ENCODE measurements around the gene RERE.

Gene RERE

GRCh38 chr1:8477983-8478362 is 339.5 kb downstream of the RERE start:
- no peak overlapping the region for H3K4me3 ChIP-seq (replicated peaks; ENCODE audit: low read depth, low read length)
- DNase-seq (ENCODE audit: low read depth) = no peak
- no peak for TF ChIP-seq CTCF (IDR thresholded peaks at IDR 0.05; ENCODE audit: low read length, missing control alignments)

DNA sequence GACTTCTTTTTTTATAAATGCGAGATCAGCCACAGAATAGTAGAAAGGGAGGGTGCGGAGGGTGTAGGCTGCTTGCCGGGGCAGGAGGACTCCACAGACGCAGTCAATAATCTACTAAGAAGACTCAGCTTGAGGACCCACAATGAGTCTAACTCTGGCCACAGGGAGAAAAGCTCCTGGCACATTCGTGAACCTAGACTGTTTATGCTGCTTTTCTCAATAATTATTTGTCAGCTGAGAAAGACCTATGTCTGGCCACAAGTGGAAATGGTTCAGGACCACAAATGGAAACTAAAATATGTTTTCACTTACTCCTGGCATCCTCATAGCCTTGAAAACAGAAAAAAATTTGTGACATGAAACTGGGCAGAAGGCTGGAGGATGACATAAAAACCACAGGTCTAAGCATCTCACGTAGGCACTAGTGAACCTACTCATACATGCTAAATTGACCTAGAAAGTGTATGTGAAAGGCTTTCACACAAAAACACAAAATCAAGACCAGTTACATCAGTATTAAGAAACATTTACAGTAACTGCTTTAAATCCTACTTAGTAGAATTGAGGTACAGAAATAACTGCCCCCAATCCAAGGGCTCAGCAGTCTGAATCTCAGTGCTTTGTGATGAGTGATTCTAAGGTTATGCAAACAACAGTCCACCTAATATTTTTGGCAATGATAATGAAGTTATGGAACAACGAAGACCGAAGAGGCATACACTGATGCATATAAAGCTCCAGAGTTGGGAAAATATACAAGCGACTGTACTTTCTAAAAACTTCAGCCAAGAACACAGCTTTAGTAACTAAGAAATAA is 340.1 kb downstream of the RERE start:
- no peak for TF ChIP-seq CTCF (IDR thresholded peaks at IDR 0.05; ENCODE audit: low read length, missing control alignments)
- no peak overlapping the region for H3K4me3 ChIP-seq (replicated peaks; ENCODE audit: low read depth, low read length)
- DNase-seq (ENCODE audit: low read depth) = no peak

DNA sequence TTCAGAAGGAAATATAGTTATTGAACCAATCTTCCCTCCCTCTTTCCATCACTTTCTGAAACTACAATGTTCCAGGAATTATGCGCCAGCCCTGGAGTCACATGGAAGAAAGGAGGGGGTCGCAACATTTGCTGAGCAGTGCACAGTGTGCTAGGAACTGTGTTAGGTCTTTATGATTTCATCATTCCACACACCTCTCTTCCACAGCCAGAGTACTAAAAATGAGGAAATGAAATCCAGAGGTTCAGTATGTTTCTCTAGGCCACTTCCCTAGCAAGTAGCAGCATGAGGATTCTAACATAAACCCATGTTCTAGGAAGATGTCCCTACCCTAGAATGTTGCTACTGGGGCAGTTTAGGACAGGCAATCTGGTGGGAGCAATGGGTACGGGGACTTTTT is 341.4 kb downstream of the RERE start:
- H3K4me3 ChIP-seq (replicated peaks; ENCODE audit: low read depth, low read length) = no peak overlapping the region
- no peak for DNase-seq (ENCODE audit: low read depth)
- TF ChIP-seq CTCF (IDR thresholded peaks at IDR 0.05; ENCODE audit: low read length, missing control alignments) = no peak

DNA sequence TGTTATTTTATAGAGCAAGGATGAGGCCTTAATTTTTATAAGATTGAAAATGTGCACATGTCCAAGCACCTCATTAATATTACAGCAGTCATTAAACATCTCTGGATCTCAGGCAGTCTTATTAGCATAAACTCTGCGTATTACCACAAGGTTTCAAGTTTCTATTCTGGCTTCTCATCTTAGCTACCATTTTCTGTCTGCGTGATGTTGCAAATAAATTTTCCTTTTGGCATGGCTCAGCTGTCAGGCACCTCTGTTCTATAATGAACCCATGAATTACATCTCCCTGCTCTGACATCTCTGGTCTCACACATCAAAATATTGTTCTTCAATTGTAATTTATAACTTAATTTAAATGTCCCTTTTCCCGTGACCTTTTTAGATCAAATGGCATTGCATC is 343.1 kb downstream of the RERE start:
- no peak for TF ChIP-seq CTCF (IDR thresholded peaks at IDR 0.05; ENCODE audit: low read length, missing control alignments)
- DNase-seq (ENCODE audit: low read depth) = no peak
- no peak overlapping the region for H3K4me3 ChIP-seq (replicated peaks; ENCODE audit: low read depth, low read length)

DNA sequence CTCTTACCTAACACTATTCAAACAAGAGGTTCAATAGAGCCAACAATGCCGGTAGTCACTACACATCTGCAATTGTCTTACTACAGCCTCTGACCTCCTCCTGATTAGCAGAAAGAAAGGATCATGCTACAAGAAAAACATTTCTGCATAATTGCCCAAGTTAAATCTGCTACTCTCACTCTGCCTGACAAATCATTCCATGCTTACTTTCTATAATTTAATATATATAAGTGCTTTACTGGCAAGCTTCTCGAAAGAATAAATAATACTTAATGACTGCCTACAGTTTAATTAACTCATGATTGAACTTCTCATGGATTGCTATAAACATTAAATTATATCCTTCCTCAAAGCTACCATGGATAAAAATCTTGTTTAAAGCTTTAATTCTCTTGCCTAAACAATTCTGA is 343.5 kb downstream of the RERE start:
- H3K4me3 ChIP-seq (replicated peaks; ENCODE audit: low read depth, low read length) = no peak overlapping the region
- no peak for DNase-seq (ENCODE audit: low read depth)
- no peak for TF ChIP-seq CTCF (IDR thresholded peaks at IDR 0.05; ENCODE audit: low read length, missing control alignments)

- TF ChIP-seq CTCF (IDR thresholded peaks at IDR 0.05; ENCODE audit: low read length, missing control alignments) = no peak
- DNase-seq (ENCODE audit: low read depth) = no peak
- H3K4me3 ChIP-seq (replicated peaks; ENCODE audit: low read depth, low read length) = no peak overlapping the region
These were observed 344.1 kb downstream of the RERE start for GRCh38 chr1:8473121-8473875.
